Nephron progenitor cell (in vitro differentiated cells): Measurements from ENCODE around the gene CHIT1.

Source experiments
- DNase-seq: peaks from one replicate; pipeline ENCODE4 v3.0.0; 2021
- H3K27ac Mint-ChIP-seq: 2 replicates; pipeline ENCODE4 v1.8.0; 2021; ENCODE audit warnings: mild to moderate bottlenecking, moderate library complexity, mixed read lengths
- H3K27me3 Mint-ChIP-seq: 2 replicates; pipeline ENCODE4 v1.8.0; 2021; ENCODE audit warnings: mild to moderate bottlenecking, low read depth, mixed read lengths; ENCODE audit not compliant: poor library complexity
- H3K36me3 Mint-ChIP-seq: 2 replicates; pipeline ENCODE4 v1.8.0; 2021; ENCODE audit warnings: low read depth, mixed read lengths
- H3K4me1 Mint-ChIP-seq: 2 replicates; pipeline ENCODE4 v1.8.0; 2021; ENCODE audit warnings: mixed read lengths
- H3K4me3 Mint-ChIP-seq: 2 replicates; pipeline ENCODE4 v1.8.0; 2021; ENCODE audit warnings: mild to moderate bottlenecking, moderate library complexity, mixed read lengths
- H3K9me3 Mint-ChIP-seq: 2 replicates; pipeline ENCODE4 v1.8.0; 2021; ENCODE audit warnings: mild to moderate bottlenecking, moderate library complexity, mixed read lengths
- CTCF ChIP-seq: fragments of 200-600 bp; sonication (generic); IDR thresholded peaks from 2 replicates; pipeline ENCODE4 v1.5.0; 2021; ENCODE audit warnings: antibody characterized with exemption

CHIT1 gene

GRCh38 chr1:203178083-203178482 is 51.4 kb downstream of the CHIT1 start:
- TF ChIP-seq CTCF, result no peak
- no peak for DNase-seq

GRCh38 chr1:203177470-203178039 is 51.9 kb downstream of the CHIT1 start:
- no peak for DNase-seq
- H3K27ac Mint-ChIP-seq, result peak overlapping the region; percentile 66
- no peaks in the 10 kb centered on the region for H3K9me3 Mint-ChIP-seq
- peaks cover 9% of the 10 kb centered on the region for H3K27me3 Mint-ChIP-seq
- peaks cover 51% of the 10 kb centered on the region for H3K4me1 Mint-ChIP-seq
- H3K36me3 Mint-ChIP-seq, result no peaks in the 10 kb centered on the region
- TF ChIP-seq CTCF, result no peak
- H3K4me3 Mint-ChIP-seq, result peak overlapping the region; percentile 48

More at GRCh38 chr1:203178083-203178482, 51.4 kb downstream of the CHIT1 start:
- H3K27ac Mint-ChIP-seq, result peak overlapping the region; percentile 66
- no peaks in the 10 kb centered on the region for H3K9me3 Mint-ChIP-seq
- no peaks in the 10 kb centered on the region for H3K36me3 Mint-ChIP-seq
- peaks cover 9% of the 10 kb centered on the region for H3K27me3 Mint-ChIP-seq
- peak overlapping the region; percentile 48 for H3K4me3 Mint-ChIP-seq
- peaks cover 51% of the 10 kb centered on the region for H3K4me1 Mint-ChIP-seq

GRCh38 chr1:203177036-203177405 is 52.5 kb downstream of the CHIT1 start:
- Mint-ChIP-seq H3K4me1 (peaks cover 51% of the 10 kb centered on the region), H3K27ac (no peak overlapping the region), H3K36me3 (no peaks in the 10 kb centered on the region), H3K27me3 (peaks cover 9% of the 10 kb centered on the region), H3K4me3 (no peak overlapping the region), H3K9me3 (no peaks in the 10 kb centered on the region)
- no peak for DNase-seq
- no peak for TF ChIP-seq CTCF

- Mint-ChIP-seq H3K27me3 (peaks cover 4% of the 10 kb centered on the region), H3K4me1 (peaks cover 51% of the 10 kb centered on the region), H3K9me3 (no peaks in the 10 kb centered on the region), H3K27ac (peak overlapping the region; percentile 38), H3K4me3 (no peak overlapping the region), H3K36me3 (no peaks in the 10 kb centered on the region)
- DNase-seq, result no peak
- TF ChIP-seq CTCF, result no peak
Observed at GRCh38 chr1:203176273-203177035, 53.0 kb downstream of the CHIT1 start.

GRCh38 chr1:203175827-203176241 is 53.6 kb downstream of the CHIT1 start:
- no peak for DNase-seq
- no peak for TF ChIP-seq CTCF
- Mint-ChIP-seq H3K4me1 (peaks cover 51% of the 10 kb centered on the region), H3K27me3 (peaks cover 4% of the 10 kb centered on the region), H3K4me3 (no peak overlapping the region), H3K9me3 (no peaks in the 10 kb centered on the region), H3K36me3 (no peaks in the 10 kb centered on the region), H3K27ac (no peak overlapping the region)
